Heart left ventricle (tissue), 16 donors: ENCODE measurements around the gene COX10. TPM values are rescaled to one million over a fixed set of nuclear protein-coding genes. Genes with fewer than 3 reads are reported as not detected.

Experiments used
- ATAC-seq, 4 donors: fragments of 200-7000 bp; cut with Tn5 transposase; one replicate each; pipeline ENCODE4 v1.9.1; 2020 to 2022; ENCODE audit warnings: moderate library complexity in 4 of 4, mild to moderate bottlenecking in 3 of 4, moderate number of reproducible peaks in 1 of 4
- DNase-seq, 5 donors: peaks; one replicate each; pipeline ENCODE4 v3.0.0-alpha.2; 2020
- H3K27ac ChIP-seq, 12 donors: fragments of 200-600 bp; sonication (generic) in 4 of 12; one replicate each; pipeline versions ENCODE4 v1.5.0 to v1.8.0; 2016 to 2022; ENCODE audit warnings: mild to moderate bottlenecking in 2 of 12
- H3K27me3 ChIP-seq, 9 donors: fragments of 200-600 bp; sonication (generic) in 2 of 9; one replicate each; pipeline versions ENCODE4 v1.5.1 to v1.8.0; 2016 to 2022; ENCODE audit warnings: mild to moderate bottlenecking in 3 of 9
- H3K36me3 ChIP-seq, 9 donors: fragments of 200-600 bp; sonication (generic) in 2 of 9; one replicate each; pipeline versions ENCODE4 v1.5.0 to v1.8.0; 2018 to 2022; ENCODE audit warnings: mild to moderate bottlenecking in 2 of 9
- H3K4me1 ChIP-seq, 12 donors: fragments of 200-600 bp; sonication (generic) in 4 of 12; one replicate each; pipeline versions ENCODE4 v1.5.0 to v1.8.0; 2016 to 2022; ENCODE audit warnings: mild to moderate bottlenecking in 3 of 12
- H3K4me3 ChIP-seq, 12 donors: fragments of 200-600 bp; sonication (generic) in 4 of 12; one replicate each; pipeline versions ENCODE4 v1.5.0 to v1.8.0; 2017 to 2022; ENCODE audit warnings: mild to moderate bottlenecking in 9 of 12, moderate library complexity in 4 of 12
- H3K9me3 ChIP-seq, 12 donors: fragments of 200-600 bp; sonication (generic) in 4 of 12; one replicate each; pipeline versions ENCODE4 v1.5.0 to v1.8.0; 2016 to 2022; ENCODE audit warnings: mild to moderate bottlenecking in 1 of 12
- POLR2A ChIP-seq, 2 donors: fragments of 450-650 bp; IDR thresholded peaks; one replicate each; pipeline ENCODE4 v1.6.1; 2017; ENCODE audit warnings: antibody characterized with exemption in 2 of 2, mild to moderate bottlenecking in 2 of 2, moderate library complexity in 2 of 2
- WGBS, 4 donors: extraction: QIAGEN DNeasy Blood & Tissue Kit in 2 of 4; methylation state at CpG; one replicate each; pipeline versions ENCODE4 v1.1.5 to v1.1.7; 2013 to 2018; 5-methylcytosine and 5-hydroxymethylcytosine counted together
- intact Hi-C, 10 donors: fragments of 100-400 bp; cut with DNase I; formaldehyde crosslinking; loops; one replicate each; pipeline versions ENCODE4 v1.11.1 to v1.14.2; 2022
- polyA plus RNA-seq, 2 donors: library from polyadenylated mRNA; stranded (reverse); fragments of 200-250 nt; gene quantifications; one replicate each; pipeline ENCODE4 v1.2.3, GENCODE V29; 2013
- total RNA-seq, 9 donors: library from RNA; depleted of rRNA in 2 of 9; stranded (reverse); fragments of >200 nt in 2 of 9; fragmentation: NEBNext Ultra II Directional in 3 of 9; extraction: Animal tissue kit (Norgen Biotek cat#: 25700) in 3 of 9; gene quantifications; one replicate each; pipeline versions ENCODE4 v1.1.0 to v1.2.4, GENCODE V29; 2016 to 2023
- TF ChIP-seq, protein P1 (sequence below), 12 donors: fragments of 200-600 bp; sonication (generic) in 4 of 12; IDR thresholded peaks; one replicate each; pipeline versions ENCODE4 v1.5.0 to v1.8.0; 2018 to 2022; ENCODE audit warnings: antibody characterized with exemption in 12 of 12, mild to moderate bottlenecking in 5 of 12
- donor health status: ischemic (EF 13 %, LVEDD 7.1; RV severe dilation, severe dysfunction).
- donor health status: healthy with polysubstance abuse.
- donor health status: DM: no; HTN: yes; CAD: no.
- donor health status: DM: no; HTN: no; CAD: no.
- donor health status: ischemic (EF 25% LVEDD 6.9; RV normal size, moderate dysfunction).
- donor health status: ischemic (EF 25% LVEDD 5.7; RV mildly dilated, moderate dysfunction).
- donor health status: healthy.
- donor health status: DM: yes; HTN: yes; CAD: no.
- donor health status: ischemic (EF 35%, LVEDD 5.7; RV mildly dilated, moderate dysfunction).
- donor health status: nonischemic (EF 11% LVEDD 7.7; RV severe dilation, severe dysfunction).
- donor health status: DM: yes; HTN: yes; CAD: no.
- donor health status: PGD.
- donor health status: ischemic (EF 29% LVEDD 5.4; RV normal size, mild dysfunction).
- donor health status: nonischemic (EF 23%, LVEDD 6.1; RV moderate dilation, normal function).

The COX10 gene
- total and polyA plus RNA-seq, 11 donors = 17.8 to 96.0 (median 48.6) TPM

- DNase-seq (no peak), ATAC-seq (no peak)
- Histone ChIP-seq H3K9me3 (no peaks in the 10 kb centered on the region), H3K4me3 (no peak overlapping the region), H3K4me1 (peaks cover 0 to 38% (median 4%) of the 10 kb centered on the region in 12 donors), H3K36me3 (no peaks in the 10 kb centered on the region), H3K27me3 (no peaks in the 10 kb centered on the region), H3K27ac (no peak overlapping the region)
- WGBS, 4 donors = 80 to 84% (median 83%) methylated on average over 6 of the region's 6 CpGs
- intact Hi-C loops = no loop called here
- no peak for TF ChIP-seq POLR2A (IDR thresholded peaks at IDR 0.05)
- TF ChIP-seq, protein P1, sequence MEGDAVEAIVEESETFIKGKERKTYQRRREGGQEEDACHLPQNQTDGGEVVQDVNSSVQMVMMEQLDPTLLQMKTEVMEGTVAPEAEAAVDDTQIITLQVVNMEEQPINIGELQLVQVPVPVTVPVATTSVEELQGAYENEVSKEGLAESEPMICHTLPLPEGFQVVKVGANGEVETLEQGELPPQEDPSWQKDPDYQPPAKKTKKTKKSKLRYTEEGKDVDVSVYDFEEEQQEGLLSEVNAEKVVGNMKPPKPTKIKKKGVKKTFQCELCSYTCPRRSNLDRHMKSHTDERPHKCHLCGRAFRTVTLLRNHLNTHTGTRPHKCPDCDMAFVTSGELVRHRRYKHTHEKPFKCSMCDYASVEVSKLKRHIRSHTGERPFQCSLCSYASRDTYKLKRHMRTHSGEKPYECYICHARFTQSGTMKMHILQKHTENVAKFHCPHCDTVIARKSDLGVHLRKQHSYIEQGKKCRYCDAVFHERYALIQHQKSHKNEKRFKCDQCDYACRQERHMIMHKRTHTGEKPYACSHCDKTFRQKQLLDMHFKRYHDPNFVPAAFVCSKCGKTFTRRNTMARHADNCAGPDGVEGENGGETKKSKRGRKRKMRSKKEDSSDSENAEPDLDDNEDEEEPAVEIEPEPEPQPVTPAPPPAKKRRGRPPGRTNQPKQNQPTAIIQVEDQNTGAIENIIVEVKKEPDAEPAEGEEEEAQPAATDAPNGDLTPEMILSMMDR (IDR thresholded peaks at IDR 0.05) = no peak
Measured at GRCh38 chr17:14121952-14122351, 52.6 kb downstream of the COX10 start.

DNA sequence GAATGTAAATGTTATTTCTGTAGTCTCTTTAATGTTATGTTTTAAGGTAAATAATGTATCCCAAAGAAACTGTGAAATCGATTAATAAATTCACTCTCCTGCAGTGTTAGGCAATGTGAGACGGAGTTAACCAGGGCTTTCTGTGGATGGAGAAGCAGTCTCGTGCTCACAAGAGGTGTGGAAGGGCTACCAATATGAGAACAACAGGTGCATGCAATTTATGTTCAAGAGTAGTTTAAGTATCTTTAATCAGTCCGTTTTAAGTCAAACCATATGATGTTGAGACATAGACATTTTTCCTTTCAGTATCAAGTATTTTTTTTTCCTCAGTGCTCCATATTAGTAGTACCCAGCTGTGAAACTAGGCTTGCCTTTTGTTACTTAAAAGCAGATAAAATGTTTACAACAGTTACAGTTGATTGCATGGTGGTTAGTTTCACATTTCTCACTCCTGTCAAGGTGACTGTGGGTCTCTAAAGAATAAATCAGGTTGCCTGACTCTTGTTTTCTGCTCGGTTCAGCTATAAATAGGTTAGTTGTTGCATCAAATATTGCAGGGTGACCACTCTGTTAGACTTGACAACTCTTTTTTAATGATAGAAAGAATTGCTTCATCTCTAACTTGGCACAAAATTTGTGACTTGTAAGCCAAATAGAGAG lies 54.4 kb downstream of the COX10 start:
- TF ChIP-seq POLR2A (IDR thresholded peaks at IDR 0.05) = no peak
- TF ChIP-seq, protein P1 (IDR thresholded peaks at IDR 0.05) = no peak
- no peak for DNase-seq
- Histone ChIP-seq H3K36me3 (no peaks in the 10 kb centered on the region), H3K27me3 (no peaks in the 10 kb centered on the region), H3K27ac (no peak overlapping the region), H3K9me3 (no peaks in the 10 kb centered on the region), H3K4me1 (peaks cover 0 to 29% (median 4%) of the 10 kb centered on the region in 12 donors), H3K4me3 (no peak overlapping the region)
- 74 to 82% (median 77%) methylated on average over 5 of the region's 5 CpGs for WGBS, 4 donors
- peak in 1 of 4 donors; percentile 45 for ATAC-seq
- intact Hi-C loops = no loop called here

DNA sequence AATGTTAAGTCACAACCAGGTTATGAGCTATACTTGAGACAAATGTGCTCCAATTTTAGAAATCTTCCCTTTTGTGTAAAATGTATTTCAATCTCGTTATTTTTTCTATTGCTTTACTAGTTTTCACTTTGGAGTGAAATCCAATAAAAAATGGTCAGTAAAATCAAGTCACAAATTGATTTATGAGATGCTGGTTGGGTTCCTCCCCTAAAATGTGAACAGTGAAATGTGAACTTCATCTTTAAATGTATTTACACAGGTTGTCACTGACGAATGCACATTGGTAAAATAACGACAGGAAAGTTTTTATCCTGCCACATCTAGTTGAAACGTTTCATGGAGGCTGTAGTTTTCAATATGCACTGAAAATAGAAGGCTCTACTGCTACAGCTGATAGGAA lies 55.5 kb downstream of the COX10 start:
- intact Hi-C loops = no loop called here
- H3K27me3 ChIP-seq = no peaks in the 10 kb centered on the region
- ATAC-seq (no peak), DNase-seq (no peak)
- H3K36me3 ChIP-seq = no peaks in the 10 kb centered on the region
- no peak overlapping the region for H3K4me3 ChIP-seq
- peaks cover 0 to 29% (median 4%) of the 10 kb centered on the region in 12 donors for H3K4me1 ChIP-seq
- TF ChIP-seq, protein P1 (IDR thresholded peaks at IDR 0.05) = no peak
- no peak for TF ChIP-seq POLR2A (IDR thresholded peaks at IDR 0.05)
- H3K27ac ChIP-seq = no peak overlapping the region
- WGBS, 4 donors = 47 to 59% (median 57%) methylated on average over 4 of the region's 4 CpGs
- no peaks in the 10 kb centered on the region for H3K9me3 ChIP-seq

DNA sequence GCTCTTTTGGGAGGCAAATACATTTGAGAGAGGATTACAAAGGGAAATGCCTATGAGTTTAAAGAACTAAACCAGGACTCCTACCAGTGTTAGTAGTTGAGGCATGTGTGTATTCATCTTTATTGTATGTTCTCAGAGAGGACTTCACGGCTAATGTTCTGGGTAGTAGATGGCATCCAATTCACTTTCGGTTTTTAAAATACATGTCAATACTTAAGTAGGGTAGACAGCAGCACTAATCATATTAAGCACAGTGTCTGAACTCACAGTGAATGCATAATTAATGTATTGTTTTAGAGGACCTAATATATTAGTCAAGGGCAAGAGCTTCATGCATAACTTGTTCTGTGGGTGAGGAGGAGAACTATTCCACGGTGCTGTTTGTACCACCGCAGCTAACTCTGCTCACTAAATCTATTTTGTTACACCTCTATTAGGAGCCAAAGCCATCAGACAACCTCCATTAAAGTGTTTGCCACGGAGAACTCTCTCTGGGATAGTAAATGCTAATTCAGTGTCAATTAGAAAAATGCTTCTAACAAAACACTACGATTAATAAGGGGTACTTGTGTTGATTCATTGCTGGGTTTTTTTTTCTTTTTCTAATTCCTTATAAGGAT lies 56.3 kb downstream of the COX10 start:
- Histone ChIP-seq H3K27ac (no peak overlapping the region), H3K9me3 (no peaks in the 10 kb centered on the region), H3K27me3 (no peaks in the 10 kb centered on the region), H3K36me3 (no peaks in the 10 kb centered on the region), H3K4me1 (peaks cover 0 to 26% (median 4%) of the 10 kb centered on the region in 12 donors), H3K4me3 (no peak overlapping the region)
- DNase-seq (no peak), ATAC-seq (no peak)
- no peak for TF ChIP-seq POLR2A (IDR thresholded peaks at IDR 0.05)
- WGBS, 4 donors = 74 to 87% (median 84%) methylated on average over 6 of the region's 6 CpGs
- intact Hi-C loops = no loop called here
